Activated CD4-positive, alpha-beta T cell treated with anti-CD3 and anti-CD28 coated beads for 36 hours (primary cell): ENCODE data around the gene LEO1. TPM values are rescaled to one million over a fixed set of nuclear protein-coding genes. Genes with fewer than 3 reads are reported as not detected.

ENCODE experiments used
- ATAC-seq: fragments of 200-7000 bp; cut with Tn5 transposase; one replicate; pipeline ENCODE4 v1.10.0; 2021; ENCODE audit warnings: mild to moderate bottlenecking, moderate library complexity
- CTCF ChIA-PET: fragments of 350-600 bp; sonication (Branson Sonifier 250); formaldehyde crosslinking; loops from one replicate; lab custom pipeline; 2021; ENCODE audit warnings: antibody characterized with exemption; lab: Charles Lee
- POLR2A ChIA-PET: fragments of 350-600 bp; sonication (Branson Sonifier 250); formaldehyde crosslinking; loops from one replicate; lab custom pipeline; 2021; ENCODE audit warnings: antibody characterized with exemption, inconsistent platforms; lab: Charles Lee
- DNase-seq: peaks from one replicate; pipeline ENCODE4 v3.0.0-alpha.2; 2020
- H3K27ac Mint-ChIP-seq: one replicate; pipeline ENCODE4 v1.8.0; 2021; ENCODE audit warnings: mixed read lengths
- H3K27me3 Mint-ChIP-seq: one replicate; pipeline ENCODE4 v1.8.0; 2021; ENCODE audit warnings: mixed read lengths
- H3K36me3 Mint-ChIP-seq: one replicate; pipeline ENCODE4 v1.8.0; 2021; ENCODE audit warnings: low read depth, mixed read lengths
- H3K4me1 Mint-ChIP-seq: one replicate; pipeline ENCODE4 v1.8.0; 2021; ENCODE audit warnings: mixed read lengths
- H3K4me3 Mint-ChIP-seq: one replicate; pipeline ENCODE4 v1.8.0; 2021; ENCODE audit warnings: mild to moderate bottlenecking, moderate library complexity, mixed read lengths
- H3K9me3 Mint-ChIP-seq: one replicate; pipeline ENCODE4 v1.8.0; 2021; ENCODE audit warnings: low read depth, mixed read lengths
- intact Hi-C, 2 experiments: fragments of 100-400 bp; cut with DNase I in 1 of 2; cut with micrococcal nuclease in 1 of 2; formaldehyde crosslinking; loops; one replicate each; pipeline versions ENCODE4 v1.14.2 to v1.15.1; 2022 to 2024; cut with DNase I, micrococcal nuclease
- total RNA-seq, 2 experiments: library from RNA; stranded (reverse); gene quantifications; one replicate each; pipeline ENCODE4 v1.2.3, GENCODE V29; 2021

LEO1 gene
- 10 to 100 TPM; 31.4 to 40.0 TPM for total RNA-seq

- ATAC-seq (peak; percentile 95), DNase-seq (peak; percentile 93)
- no peaks in the 10 kb centered on the region for H3K27me3 Mint-ChIP-seq
- CTCF ChIA-PET, result interaction anchor here (0.6 to 2.4 kb wide), 15 partner anchors 10 to 320 kb away, joined by 3 to 9 read pairs (median 3); no protein-coding TSS in a partner anchor
- H3K9me3 Mint-ChIP-seq, result peaks cover 8% of the 10 kb centered on the region
- peak within 1 kb of the TSS; percentile 94 for H3K27ac Mint-ChIP-seq
- peaks cover 21% of the 10 kb centered on the region for H3K36me3 Mint-ChIP-seq
- POLR2A ChIA-PET, result interaction anchor here (0.6 to 1.3 kb wide), 6 partner anchors 22 to 338 kb away, joined by 3 to 5 read pairs (median 4); no protein-coding TSS in a partner anchor
- H3K4me1 Mint-ChIP-seq, result peaks cover 21% of the 10 kb centered on the region
- intact Hi-C loops, result loop anchor here (1.0 to 5.0 kb wide), 7 partner anchors 36 to 235 kb away; partner anchors contain the start of genes MAPK6 (in 1 of the 2) and TMOD3 (in 1 of the 2)
- peak within 1 kb of the TSS; percentile 100 for H3K4me3 Mint-ChIP-seq
These were observed at the start of gene LEO1 for GRCh38 chr15:51971375-51972133. Gene LEO1, minus strand, starts transcription at chr15:51971778. Its CDS starts 33 bp downstream, at chr15:51971745.

DNA sequence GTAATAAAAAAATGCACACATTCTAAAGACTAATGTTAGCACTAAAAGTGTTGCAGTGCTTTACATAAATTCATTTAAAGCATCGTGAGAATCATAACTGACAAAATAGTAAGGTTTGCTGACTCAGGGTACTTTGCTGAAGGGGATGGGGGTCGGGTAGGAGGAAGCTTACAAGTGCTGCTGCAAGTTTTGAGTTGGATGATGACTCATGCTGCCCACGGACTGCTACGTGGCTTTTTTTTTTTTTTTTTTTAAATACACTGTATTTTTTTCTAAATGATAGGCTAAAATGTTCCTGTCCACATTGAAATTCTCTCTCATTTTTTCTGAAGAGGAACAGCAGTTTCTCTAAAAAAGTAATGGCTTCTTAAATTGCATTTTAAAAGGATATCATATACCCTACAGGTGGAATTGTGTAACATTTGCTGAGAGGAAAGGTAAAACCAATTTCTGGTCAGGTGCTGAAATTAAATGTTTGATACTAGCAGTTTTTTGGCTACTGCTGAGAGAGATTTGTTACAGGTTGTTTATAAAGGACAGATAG lies 49.6 kb upstream of the LEO1 start:
- ChIA-PET CTCF (interaction anchor here (1.0 to 1.7 kb wide), 4 partner anchors 9 to 40 kb away, joined by 3 to 6 read pairs (median 4); no protein-coding TSS in a partner anchor), POLR2A (interaction anchor here (0.6 to 0.8 kb wide), 2 partner anchors 40 to 206 kb away, joined by 3 to 4 read pairs; no protein-coding TSS in a partner anchor)
- peak; percentile 53 for ATAC-seq
- peaks cover 42% of the 10 kb centered on the region for H3K4me1 Mint-ChIP-seq
- H3K27ac Mint-ChIP-seq, result peak overlapping the region; percentile 92
- H3K36me3 Mint-ChIP-seq, result peaks cover 5% of the 10 kb centered on the region
- H3K9me3 Mint-ChIP-seq, result no peaks in the 10 kb centered on the region
- H3K27me3 Mint-ChIP-seq, result peaks cover 5% of the 10 kb centered on the region
- peak overlapping the region; percentile 84 for H3K4me3 Mint-ChIP-seq
- DNase-seq, result peak; percentile 82
- intact Hi-C loops, result loop anchor here (1.0 to 10.0 kb wide), 4 partner anchors 8 to 444 kb away; partner anchors contain the start of gene TMOD3 (in 1 of the 2)

- CTCF ChIA-PET, result interaction anchor here (0.6 to 1.7 kb wide), 6 partner anchors 9 to 547 kb away, joined by 3 to 8 read pairs (median 5); no protein-coding TSS in a partner anchor
- peak overlapping the region; percentile 84 for H3K4me3 Mint-ChIP-seq
- DNase-seq, result peak; percentile 23
These were observed 48.9 kb upstream of the LEO1 start for GRCh38 chr15:52020221-52021085.

DNA sequence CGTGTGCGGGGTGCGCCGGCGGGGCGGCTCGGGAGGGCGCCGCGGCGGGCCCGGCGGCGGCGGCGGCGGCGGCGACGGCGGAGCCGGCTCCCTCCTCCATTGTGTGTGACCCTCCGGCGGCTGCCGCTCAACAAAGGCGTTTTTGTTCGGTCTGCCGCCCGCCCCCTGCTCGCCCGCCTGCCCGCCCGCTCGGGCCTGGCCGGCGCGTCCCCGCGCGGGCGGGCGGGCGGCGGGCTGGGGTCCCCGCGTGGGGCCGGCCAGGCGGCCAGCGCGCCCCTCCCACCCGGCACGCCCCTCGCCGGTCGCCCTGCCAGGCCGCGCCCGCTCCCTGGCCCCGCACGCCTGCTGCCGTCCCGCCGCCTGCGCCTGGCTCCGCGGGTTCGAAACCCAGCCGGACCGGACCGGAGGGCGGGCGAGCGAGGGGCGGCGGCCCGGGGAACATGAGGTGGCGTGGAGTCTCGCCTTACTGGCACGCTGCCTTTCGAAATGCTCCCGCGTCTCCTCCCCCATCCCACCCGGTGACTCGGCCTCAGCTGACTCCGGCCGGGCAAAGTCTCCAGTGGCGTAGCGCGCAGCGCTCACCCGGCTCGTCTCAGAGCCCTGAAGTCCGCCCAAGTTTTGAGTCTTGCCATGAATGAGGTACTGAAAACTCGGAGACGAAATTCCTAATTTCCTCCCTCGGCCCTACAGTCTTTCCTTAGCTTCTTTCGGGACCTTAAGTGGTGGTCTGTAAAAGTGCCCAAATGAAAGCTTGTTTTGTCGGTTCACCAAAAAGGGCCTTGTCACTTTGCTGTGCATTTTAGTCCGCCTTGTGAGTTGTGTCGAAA lies 48.0 kb upstream of the LEO1 start:
- H3K36me3 Mint-ChIP-seq, result peaks cover 5% of the 10 kb centered on the region
- CTCF ChIA-PET, result interaction anchor here (0.6 to 1.7 kb wide), 7 partner anchors 8 to 547 kb away, joined by 3 to 8 read pairs (median 5); no protein-coding TSS in a partner anchor
- POLR2A ChIA-PET, result interaction anchor here (1.2 kb wide), 1 partner anchor 16 kb away, joined by 14 read pairs; no protein-coding TSS in a partner anchor
- H3K27me3 Mint-ChIP-seq, result peaks cover 5% of the 10 kb centered on the region
- peak; percentile 66 for ATAC-seq
- intact Hi-C loops, result loop anchor here in 1 of 2 experiments (1.0 to 10.0 kb wide), 11 partner anchors 13 to 1885 kb away; partner anchors contain the start of genes GABPB1, LEO1, LYSMD2 and SPPL2A
- no peaks in the 10 kb centered on the region for H3K9me3 Mint-ChIP-seq
- peaks cover 37% of the 10 kb centered on the region for H3K4me1 Mint-ChIP-seq
- H3K27ac Mint-ChIP-seq, result peak overlapping the region; percentile 96
- peak; percentile 80 for DNase-seq
- peak overlapping the region; percentile 86 for H3K4me3 Mint-ChIP-seq

More at GRCh38 chr15:52020221-52021085, 48.9 kb upstream of the LEO1 start:
- peak; percentile 9 for ATAC-seq
- H3K36me3 Mint-ChIP-seq, result peaks cover 5% of the 10 kb centered on the region
- peaks cover 5% of the 10 kb centered on the region for H3K27me3 Mint-ChIP-seq
- H3K9me3 Mint-ChIP-seq, result no peaks in the 10 kb centered on the region
- POLR2A ChIA-PET, result interaction anchor here (0.8 to 1.2 kb wide), 2 partner anchors 15 to 207 kb away, joined by 3 to 14 read pairs; no protein-coding TSS in a partner anchor
- intact Hi-C loops, result loop anchor here (1.0 to 10.0 kb wide), 4 partner anchors 7 to 444 kb away; partner anchors contain the start of gene TMOD3 (in 1 of the 2)
- peaks cover 37% of the 10 kb centered on the region for H3K4me1 Mint-ChIP-seq
- H3K27ac Mint-ChIP-seq, result peak overlapping the region; percentile 92

GRCh38 chr15:52018693-52019393 lies 47.3 kb upstream of the LEO1 start, which contains the start of gene MAPK6:
Gene MAPK6, plus strand, starts transcription at chr15:52019219. Its CDS starts 27,242 bp downstream, at chr15:52046461.
- DNase-seq (peak; percentile 97), ATAC-seq (peak; percentile 76)
- Mint-ChIP-seq H3K27me3 (peaks cover 5% of the 10 kb centered on the region), H3K36me3 (peaks cover 3% of the 10 kb centered on the region), H3K27ac (peak within 1 kb of the TSS; percentile 96), H3K4me3 (peak within 1 kb of the TSS; percentile 86), H3K9me3 (no peaks in the 10 kb centered on the region), H3K4me1 (peaks cover 38% of the 10 kb centered on the region)
- intact Hi-C loops, result loop anchor here in 1 of 2 experiments (1.0 to 10.0 kb wide), 9 partner anchors 13 to 1884 kb away; partner anchors contain the start of genes GABPB1, LEO1, LYSMD2 and SPPL2A
- ChIA-PET POLR2A (no interaction called here), CTCF (interaction anchor here (1.2 kb wide), 1 partner anchor 24 kb away, joined by 3 read pairs; no protein-coding TSS in a partner anchor)

GRCh38 chr15:52018244-52018643 lies 46.7 kb upstream of the LEO1 start:
- H3K36me3 Mint-ChIP-seq, result no peaks in the 10 kb centered on the region
- CTCF ChIA-PET, result interaction anchor here (1.0 to 1.1 kb wide), 2 partner anchors 9 to 64 kb away, joined by 4 to 5 read pairs; no protein-coding TSS in a partner anchor
- H3K4me3 Mint-ChIP-seq, result peak overlapping the region; percentile 86
- ATAC-seq (no peak), DNase-seq (no peak)
- intact Hi-C loops, result loop anchor here in 1 of 2 experiments (2.0 to 10.0 kb wide), 6 partner anchors 27 to 1883 kb away; partner anchors contain the start of genes GABPB1, LEO1, LYSMD2 and SPPL2A
- H3K27me3 Mint-ChIP-seq, result peaks cover 5% of the 10 kb centered on the region
- peak overlapping the region; percentile 96 for H3K27ac Mint-ChIP-seq
- POLR2A ChIA-PET, result no interaction called here
- H3K9me3 Mint-ChIP-seq, result no peaks in the 10 kb centered on the region
- H3K4me1 Mint-ChIP-seq, result peaks cover 40% of the 10 kb centered on the region

GRCh38 chr15:52016316-52016715 lies 44.7 kb upstream of the LEO1 start:
- H3K4me3 Mint-ChIP-seq, result no peak overlapping the region
- ChIA-PET CTCF (no interaction called here), POLR2A (no interaction called here)
- no peak overlapping the region for H3K27ac Mint-ChIP-seq
- no peaks in the 10 kb centered on the region for H3K36me3 Mint-ChIP-seq
- peaks cover 5% of the 10 kb centered on the region for H3K27me3 Mint-ChIP-seq
- DNase-seq, result no peak
- H3K4me1 Mint-ChIP-seq, result peaks cover 43% of the 10 kb centered on the region
- intact Hi-C loops, result loop anchor here in 1 of 2 experiments (5.0 to 10.0 kb wide), 2 partner anchors 1659 to 1882 kb away; partner anchors contain the start of gene GABPB1
- no peaks in the 10 kb centered on the region for H3K9me3 Mint-ChIP-seq
- no peak for ATAC-seq

DNA sequence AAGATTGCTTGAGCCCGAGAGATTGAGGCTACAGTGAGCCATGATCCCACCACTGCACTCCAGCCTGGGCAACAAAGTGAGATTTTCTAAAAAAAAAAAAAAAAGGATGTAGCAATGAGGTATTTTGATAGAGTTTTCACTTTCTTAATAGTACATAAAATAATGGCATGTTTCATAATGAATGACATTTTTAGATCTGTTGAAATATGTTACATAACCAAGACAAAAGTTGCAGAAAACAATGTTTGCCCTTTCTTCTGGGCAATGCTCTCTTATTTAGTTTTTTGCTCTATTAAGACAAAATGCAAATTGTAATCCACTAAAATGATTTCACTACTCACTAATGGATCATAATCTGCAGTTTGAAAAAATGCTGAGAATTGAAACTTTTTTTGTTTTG lies 43.0 kb upstream of the LEO1 start:
- POLR2A ChIA-PET, result no interaction called here
- Mint-ChIP-seq H3K4me1 (peaks cover 45% of the 10 kb centered on the region), H3K4me3 (no peak overlapping the region), H3K9me3 (no peaks in the 10 kb centered on the region), H3K36me3 (no peaks in the 10 kb centered on the region), H3K27ac (no peak overlapping the region), H3K27me3 (peaks cover 5% of the 10 kb centered on the region)
- intact Hi-C loops, result loop anchor here (1.0 to 10.0 kb wide), 3 partner anchors 8 to 1880 kb away; partner anchors contain the start of gene GABPB1 (in 1 of the 2)
- ATAC-seq, result no peak
- CTCF ChIA-PET, result no interaction called here
- no peak for DNase-seq
